K562 (cell line): ENCODE measurements around the gene SLC34A3. TPM values are rescaled to one million over a fixed set of nuclear protein-coding genes. Genes with fewer than 3 reads are reported as not detected.
A peak's percentile ranks its signal among the peaks of the same experiment; 100 is the strongest.

Source experiments
- CBX1 ChIP-seq: sonication (generic); IDR thresholded peaks from 2 replicates; pipeline ENCODE4 v1.6.1; 2016; ENCODE audit warnings: antibody characterized with exemption, low read depth, mild to moderate bottlenecking
- EGR1 ChIP-seq: fragments of 450-650 bp; conservative IDR thresholded peaks from 2 replicates; pipeline ENCODE4 v1.6.1; 2017; ENCODE audit warnings: mild to moderate bottlenecking
- GATA2 ChIP-seq: sonication (generic); formaldehyde crosslinking; IDR thresholded peaks from 2 replicates; pipeline ENCODE4 v1.4.0; 2020; ENCODE audit warnings: mild to moderate bottlenecking, missing genetic modification reagents
- GTF3C2 ChIP-seq: IDR thresholded peaks from 3 replicates; pipeline ENCODE4 v1.6.1; 2011; ENCODE audit warnings: borderline replicate concordance, mild to moderate bottlenecking, moderate library complexity; ENCODE audit not compliant: insufficient read length; ENCODE audit errors: extremely low read depth
- IFI16 ChIP-seq: fragments of 250-450 bp; sonication (Bioruptor Pico); IDR thresholded peaks from 2 replicates; pipeline ENCODE4 v2.1.2; 2022; ENCODE audit warnings: mild to moderate bottlenecking, inconsistent platforms
- ILK ChIP-seq: fragments of 450-650 bp; IDR thresholded peaks from 2 replicates; pipeline ENCODE4 v1.6.1; 2016; ENCODE audit warnings: missing genetic modification characterization, low read depth, mild to moderate bottlenecking, missing compliant biosample characterization, moderate library complexity, borderline replicate concordance
- JUND ChIP-seq, 2 experiments: IDR thresholded peaks; 2 replicates in 1 of 2; 3 replicates in 1 of 2; pipeline ENCODE4 v1.6.1; 2011; ENCODE audit warnings: borderline replicate concordance in 2 of 2, low read depth in 2 of 2, low read length in 2 of 2, improper control_type of control experiment in 1 of 2, missing biosample characterization in 1 of 2, missing genetic modification characterization in 1 of 2, missing genetic modification reagents in 1 of 2
- KDM2B ChIP-seq: fragments of 250-450 bp; sonication (Bioruptor Pico); IDR thresholded peaks from 2 replicates; pipeline ENCODE4 v1.8.0; 2021; ENCODE audit warnings: mild to moderate bottlenecking, moderate library complexity
- MCM7 ChIP-seq, 2 experiments: fragments of 450-650 bp; IDR thresholded peaks; 2 replicates each; pipeline ENCODE4 v1.6.1; 2016 to 2018
- MXD1 ChIP-seq: fragments of 250-450 bp; sonication (Bioruptor Pico); IDR thresholded peaks from 2 replicates; pipeline ENCODE4 v1.8.0; 2021; ENCODE audit warnings: borderline replicate concordance, mild to moderate bottlenecking, moderate library complexity; ENCODE audit not compliant: poor library complexity, severe bottlenecking
- NKRF ChIP-seq: fragments of 450-650 bp; IDR thresholded peaks from 2 replicates; pipeline ENCODE4 v1.6.1; 2016; ENCODE audit warnings: borderline replicate concordance
- PHB2 ChIP-seq: fragments of 450-650 bp; IDR thresholded peaks from 2 replicates; pipeline ENCODE4 v1.6.1; 2017; ENCODE audit warnings: low read depth
- PYGO2 ChIP-seq: fragments of 450-650 bp; IDR thresholded peaks from 2 replicates; pipeline ENCODE4 v1.6.1; 2016; ENCODE audit warnings: mild to moderate bottlenecking, missing genetic modification characterization, moderate library complexity, missing compliant biosample characterization
- RBFOX2 ChIP-seq: fragments of 200-400 bp; formaldehyde crosslinking; IDR thresholded peaks from 2 replicates; pipeline ENCODE4 v1.6.1; 2017; ENCODE audit warnings: low read depth, mild to moderate bottlenecking, low read length, moderate library complexity
- SMAD4 ChIP-seq: fragments of 250-450 bp; sonication (Bioruptor Pico); conservative IDR thresholded peaks from 2 replicates; pipeline ENCODE4 v1.8.0; 2021; ENCODE audit warnings: inconsistent platforms, mild to moderate bottlenecking, moderate library complexity
- TBP ChIP-seq: optimal IDR thresholded peaks from 2 replicates; pipeline ENCODE3; 2011; ENCODE audit warnings: low read depth, low read length, improper control_type of control experiment
- TFAP4 ChIP-seq: sonication (generic); formaldehyde crosslinking; IDR thresholded peaks from 2 replicates; pipeline ENCODE4 v1.8.0; 2022; ENCODE audit warnings: missing genetic modification reagents, mild to moderate bottlenecking, moderate library complexity, borderline replicate concordance
- ZBTB7A ChIP-seq: IDR thresholded peaks from 2 replicates; pipeline ENCODE4 v1.6.1; 2011; ENCODE audit warnings: low read depth, mild to moderate bottlenecking, low read length, moderate library complexity, borderline replicate concordance; ENCODE audit not compliant: control insufficient read depth
- ZBTB9 ChIP-seq: fragments of 450-650 bp; formaldehyde crosslinking; IDR thresholded peaks from 2 replicates; pipeline ENCODE4 v1.4.0; 2020; ENCODE audit warnings: mild to moderate bottlenecking, moderate library complexity
- ZNF551 ChIP-seq: fragments of 250-450 bp; sonication (Bioruptor Pico); IDR thresholded peaks from 2 replicates; pipeline ENCODE4 v1.5.0; 2021; ENCODE audit warnings: mild to moderate bottlenecking, moderate library complexity
- polyA plus RNA-seq, 8 experiments: library from polyadenylated mRNA; depleted of rRNA in 4 of 8; stranded (reverse) in 5 of 8; unstranded in 3 of 8; fragments of >200 nt; fragmentation: Nextera tagmentation in 2 of 8; fragmentation: Illumina TruSeq in 1 of 8; extraction: Ambion mirVana in 2 of 8; extraction: Trizol in 1 of 8; gene quantifications; 2 replicates each; pipeline versions ENCODE4 v1.2.1 to v1.2.3, GENCODE V29; 2011 to 2014; ENCODE audit warnings: inconsistent platforms in 1 of 8, missing spikeins in 1 of 8
- total RNA-seq, 7 experiments: library from RNA; depleted of rRNA in 6 of 7; stranded (reverse); fragments of >200 nt in 6 of 7; fragmentation: Illumina TruSeq in 2 of 7; extraction: Trizol in 2 of 7; gene quantifications; 2 replicates each; pipeline versions ENCODE4 v1.2.1 to v1.2.3, GENCODE V29; 2011 to 2021; ENCODE audit warnings: low replicate concordance in 1 of 7

SLC34A3 gene
- total and polyA plus RNA-seq, 9 of the 15 experiments (the other 6 are each of a cell fraction or from before 2014, with no cell fraction given): not detected

GRCh38 chr9:137218754-137219271 lies 11.9 kb upstream of the SLC34A3 start (continued):
- TF ChIP-seq ILK (tag) (no peak), EGR1 (peak; percentile 86), PYGO2 (tag) (0 out of 2 replicates have a peak, but pooled peaks have one; percentile 26), SMAD4 (peak; percentile 89), RBFOX2 (peak; percentile 71), ZBTB9 (CRISPR knock-in tag) (peak; percentile 77; the same call in 1 of the 2 replicates), ZNF551 (CRISPR knock-in tag) (no peak), MXD1 (no peak), KDM2B (CRISPR knock-in tag) (no peak), JUND (IDR thresholded peaks at IDR 0.05; ENCODE audit: borderline replicate concordance, low read depth, low read length) (peak; percentile 97), JUND (tag; IDR thresholded peaks at IDR 0.05; ENCODE audit: borderline replicate concordance, low read depth, low read length) (peak; percentile 93; the same call in 1 of the 3 replicates), TFAP4 (CRISPR knock-in tag) (peak; percentile 99), MCM7 (IDR thresholded peaks at IDR 0.05) (no peak), GATA2 (CRISPR knock-in tag) (peak; percentile 75), TBP (peak; percentile 22), GTF3C2 (no peak), CBX1 (no peak), NKRF (peak; percentile 45; the same call in 1 of the 2 replicates), IFI16 (CRISPR knock-in tag) (no peak), ZBTB7A (peak; percentile 78; the same call in 1 of the 2 replicates), PHB2 (no peak)
